GM19468 (cell line): ENCODE measurements around the gene TOM1L2.
"Not testable (repeated sequence)": the region's sequence is repeated elsewhere in the genome, so short reads cannot be mapped to it uniquely, and the experiment has no call there.

Source experiments
- ATAC-seq: cut with Tn5 transposase; IDR thresholded peaks from one replicate; pipeline ENCODE4 v1.9.1; 2021; ENCODE audit warnings: mild to moderate bottlenecking, moderate library complexity, moderate number of reproducible peaks; ENCODE audit not compliant: unreplicated experiment; ENCODE audit errors: extremely low read depth

Gene TOM1L2

DNA sequence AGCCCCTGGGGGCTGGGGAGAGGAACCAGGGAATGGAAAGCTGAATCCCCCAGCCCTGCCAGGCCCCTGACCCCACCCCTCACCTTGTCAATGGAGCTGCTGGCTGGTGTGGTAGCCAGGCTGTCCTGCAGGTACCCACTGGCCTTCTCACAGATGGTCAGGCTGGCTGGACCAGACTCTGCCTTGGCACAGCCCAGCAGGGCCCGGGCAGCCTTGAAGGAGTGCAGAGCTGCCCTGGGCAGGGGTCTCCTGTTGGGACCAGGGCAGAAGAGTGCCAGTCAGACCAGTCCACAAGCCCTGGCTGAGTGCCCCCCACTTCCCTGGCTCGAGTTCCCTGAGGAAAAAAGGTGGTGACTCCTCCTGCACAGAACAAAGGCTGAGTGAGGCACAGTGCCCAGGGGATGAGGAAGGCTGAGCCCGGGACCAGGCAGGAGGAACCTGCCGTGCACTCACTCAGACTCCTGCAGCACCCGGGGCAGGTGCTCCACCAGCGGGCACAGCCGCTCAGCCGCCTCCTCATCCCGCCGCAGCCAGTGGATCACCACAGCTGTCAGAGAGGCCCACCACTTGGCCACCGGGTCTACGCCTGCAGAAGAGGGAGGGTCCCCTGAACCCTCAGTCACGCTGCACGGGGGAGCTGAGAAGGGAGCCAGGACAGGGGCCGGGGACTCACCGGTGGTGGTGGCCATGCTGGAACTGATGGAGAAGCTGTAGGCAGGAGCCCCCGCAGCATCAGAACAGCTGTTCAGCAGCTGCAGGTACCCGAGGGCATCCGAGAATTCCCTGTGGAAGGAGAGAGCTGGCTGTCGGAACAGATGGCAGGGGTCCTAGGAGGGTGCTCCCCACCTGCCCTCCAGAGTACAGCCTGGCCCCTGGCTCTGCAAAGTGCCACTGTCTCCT lies 157.8 kb downstream of the TOM1L2 start:
- ATAC-seq: no peak

DNA sequence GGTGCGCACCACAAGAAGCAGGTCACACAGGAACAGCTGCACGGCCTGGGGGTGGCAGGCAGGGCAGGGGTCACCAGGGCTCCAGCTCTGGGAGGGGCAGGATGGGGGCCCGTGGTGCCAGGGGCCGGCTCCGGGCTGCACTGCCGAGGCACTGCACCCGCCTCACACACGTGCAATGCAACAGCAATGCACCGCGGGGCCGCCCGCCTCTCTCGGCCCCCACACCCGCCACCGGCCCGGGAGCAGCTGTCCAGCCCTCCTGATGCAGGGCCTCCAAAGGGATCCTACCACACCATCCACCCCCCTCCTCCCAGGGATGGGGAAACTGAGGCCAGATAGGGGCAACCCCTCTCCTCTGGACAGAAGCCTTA lies 158.5 kb downstream of the TOM1L2 start:
- ATAC-seq: no peak

DNA sequence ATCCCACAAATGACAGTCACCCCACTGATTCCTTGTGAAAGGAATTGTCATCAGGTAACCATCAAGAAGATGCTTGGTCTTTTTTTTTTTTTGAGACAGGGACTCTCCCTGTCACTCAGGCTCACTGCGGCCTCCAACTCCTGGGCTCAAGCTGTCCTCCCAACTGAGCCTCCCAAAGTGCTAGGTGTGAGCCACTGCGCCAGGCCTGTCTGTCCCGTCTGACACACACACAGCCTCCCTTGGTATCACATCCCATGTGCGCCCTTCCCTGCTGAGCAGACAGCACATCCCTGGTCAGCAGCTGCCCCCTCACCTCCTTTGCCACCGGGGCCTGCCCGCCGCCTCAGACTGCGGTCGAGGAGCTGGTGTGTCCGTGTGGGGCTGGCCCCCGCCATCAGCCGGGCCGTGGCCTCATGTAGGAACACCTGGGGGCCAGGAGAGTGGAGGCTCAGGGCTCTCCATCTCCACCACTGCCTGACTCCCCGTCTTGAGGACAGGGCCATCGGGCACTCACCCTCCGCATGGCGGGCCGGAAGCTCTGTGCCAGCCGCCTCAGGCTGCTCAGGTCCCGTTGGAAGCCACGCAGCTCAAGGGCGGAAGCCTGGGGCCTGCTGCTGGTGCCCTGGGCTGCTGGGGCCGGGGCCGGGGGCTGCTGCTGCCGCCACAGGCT lies 159.0 kb downstream of the TOM1L2 start:
- no peak for ATAC-seq

DNA sequence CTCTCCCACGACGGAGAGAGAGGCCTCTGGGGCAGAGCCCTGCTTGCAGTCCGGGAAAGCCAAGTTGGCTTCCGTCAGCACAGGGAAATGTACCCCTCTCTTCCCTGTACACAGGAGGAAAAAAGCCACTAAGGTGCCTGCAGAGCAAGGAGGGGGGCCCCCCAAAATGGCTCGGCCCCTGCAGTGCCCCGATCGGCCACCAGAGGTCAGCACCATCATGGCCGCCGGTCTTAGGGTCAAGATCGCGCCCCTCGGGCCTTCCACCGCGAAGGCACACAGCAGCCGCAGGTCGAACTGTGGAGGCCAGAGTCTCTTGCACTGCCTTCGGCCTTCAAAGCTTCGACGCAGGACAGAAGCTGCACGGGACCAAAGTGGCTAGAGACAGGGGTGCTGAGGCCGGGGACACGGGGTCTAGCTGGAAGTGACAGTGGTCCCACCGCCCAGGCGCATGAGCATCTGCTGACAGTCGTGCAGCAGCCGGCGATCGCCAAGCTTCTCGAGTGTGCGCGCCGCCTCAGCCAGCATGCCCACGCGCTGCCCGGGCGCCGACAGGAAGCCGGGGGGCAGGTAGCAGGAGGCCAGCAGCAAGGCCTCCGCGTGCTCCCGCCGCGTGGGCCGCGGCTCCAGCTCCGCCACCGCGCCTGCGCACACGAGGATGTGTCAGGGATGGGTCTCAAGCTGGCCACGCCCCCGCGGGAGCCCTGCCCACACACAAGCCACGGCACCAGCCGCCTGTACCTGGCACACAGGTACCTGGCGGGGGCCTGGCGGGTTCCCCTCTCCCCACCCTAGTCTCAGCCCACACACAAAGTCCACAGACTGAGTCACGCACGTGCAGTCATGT lies 159.8 kb downstream of the TOM1L2 start:
- no peak for ATAC-seq

DNA sequence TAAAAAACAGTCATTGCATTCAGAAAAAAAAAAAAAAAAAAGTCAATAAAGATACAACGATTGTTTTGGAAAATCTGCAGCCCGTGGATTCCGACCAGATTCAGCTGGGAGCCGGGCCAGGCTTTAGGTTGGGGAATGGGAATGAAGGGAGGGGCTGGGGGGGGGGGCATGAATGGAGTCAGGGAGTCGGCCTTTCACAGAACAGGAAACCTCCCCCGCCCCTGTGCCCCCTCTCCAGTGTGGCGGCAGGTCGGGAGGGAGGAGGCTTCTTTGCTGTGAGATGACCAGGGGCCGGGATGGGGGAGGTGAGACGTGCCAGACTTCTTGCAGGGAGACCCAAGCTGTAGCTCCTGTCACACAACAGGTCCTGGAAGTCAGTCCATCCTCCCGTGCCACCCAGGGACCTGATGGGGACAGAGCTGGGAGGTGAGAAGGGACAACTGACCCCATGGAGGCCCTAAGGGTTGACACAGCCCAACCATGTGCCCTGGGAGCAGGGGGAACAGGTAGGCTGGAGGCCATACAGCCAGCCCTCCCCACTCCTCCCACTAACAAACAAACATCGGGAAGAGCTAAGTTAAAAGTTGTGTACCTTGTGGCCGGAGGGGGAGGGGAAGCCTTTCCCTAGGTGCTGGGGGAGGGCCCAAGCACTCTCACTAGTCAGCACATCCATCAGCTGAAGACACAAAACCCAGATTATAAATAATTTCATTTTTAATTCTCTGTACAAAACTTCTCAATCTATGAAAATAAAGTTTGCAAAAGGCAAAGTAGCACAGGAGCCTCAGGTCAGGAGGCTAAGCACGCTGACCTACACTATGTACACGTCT lies 160.6 kb downstream of the TOM1L2 start:
- ATAC-seq: no peak

DNA sequence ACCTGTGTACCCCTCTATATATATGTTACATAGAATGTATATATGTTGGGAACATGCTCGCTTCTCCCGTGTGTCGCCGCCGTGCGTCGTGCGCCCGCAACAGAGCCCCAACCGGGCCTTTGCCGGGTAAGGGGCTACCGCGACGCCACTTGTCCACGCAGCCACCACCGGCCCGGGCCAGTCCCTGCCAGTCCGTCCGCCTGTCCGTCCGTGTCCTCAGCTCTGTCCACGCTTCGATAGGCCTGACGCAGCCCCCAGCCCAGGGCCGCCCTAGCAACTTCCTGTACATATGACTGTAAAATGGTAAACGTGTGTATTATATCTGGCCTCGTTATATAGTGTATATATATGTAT lies 161.3 kb downstream of the TOM1L2 start:
- no peak for ATAC-seq

DNA sequence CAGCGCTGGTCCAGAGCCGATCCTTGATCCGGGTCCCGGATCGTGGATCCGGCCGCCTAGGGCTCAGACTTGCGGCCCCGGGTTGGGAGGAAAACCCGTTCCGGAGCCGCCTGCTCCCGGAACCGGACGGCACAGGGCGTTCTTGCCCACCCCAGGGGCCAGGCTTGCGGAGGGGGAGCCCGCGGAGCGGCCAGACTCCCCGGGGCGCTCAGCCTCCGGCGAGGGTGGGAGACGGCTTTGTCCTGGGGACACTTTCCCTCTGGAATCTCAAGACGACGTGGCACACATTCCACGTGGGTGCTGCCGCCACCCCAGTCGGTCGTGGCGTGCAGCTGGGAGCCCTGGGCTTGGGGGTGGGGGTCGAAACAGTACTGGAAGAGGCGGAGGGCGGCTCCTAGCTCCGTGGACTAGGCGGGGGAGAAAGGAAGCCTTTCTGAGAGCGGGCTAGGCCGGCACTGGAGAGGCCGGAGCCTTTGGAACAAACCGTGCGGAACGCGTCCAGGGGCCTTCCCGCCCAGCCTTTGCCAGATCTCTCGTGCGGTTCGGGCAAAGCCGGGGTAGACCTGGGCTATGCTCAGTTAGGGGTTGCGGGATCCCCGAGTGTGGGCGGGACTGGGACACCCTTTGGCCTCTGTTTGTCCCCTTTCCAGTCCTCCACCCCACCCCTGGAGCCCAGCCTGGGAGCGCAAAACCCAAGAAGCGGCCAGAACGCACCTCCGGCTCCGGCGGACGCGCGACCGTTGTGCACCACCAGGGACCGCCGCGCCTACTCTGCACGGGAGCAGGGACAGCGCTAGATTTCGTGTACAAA lies 161.9 kb downstream of the TOM1L2 start:
- no peak for ATAC-seq

DNA sequence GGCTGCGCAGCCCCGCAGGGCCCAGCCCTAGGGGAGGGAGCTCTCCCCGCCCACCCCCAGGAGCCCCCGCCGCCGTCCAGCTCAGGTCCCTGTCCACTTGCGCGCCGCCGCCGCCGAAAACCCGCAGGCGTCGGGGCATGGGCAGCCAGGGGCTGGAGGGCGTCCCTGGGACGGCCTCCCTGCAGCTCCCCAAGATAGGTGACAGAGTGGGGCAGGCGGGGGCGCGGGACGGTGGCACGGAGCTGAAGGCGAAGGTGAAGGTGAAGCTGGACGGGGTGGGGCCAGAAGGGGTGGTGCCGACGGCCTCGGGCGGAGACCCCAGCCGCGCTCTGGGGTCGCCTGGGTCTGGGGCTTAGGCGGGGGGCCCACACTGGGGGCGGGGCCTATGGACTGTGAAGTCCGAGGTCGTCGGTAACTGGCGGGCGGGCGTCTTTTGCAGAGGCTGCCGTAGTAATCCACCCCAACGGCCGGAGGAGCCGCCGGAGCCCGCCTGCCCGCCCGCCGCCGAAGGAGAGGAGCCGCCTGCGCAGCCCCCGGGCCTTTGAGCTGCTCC lies 162.6 kb downstream of the TOM1L2 start:
- no peak for ATAC-seq

DNA sequence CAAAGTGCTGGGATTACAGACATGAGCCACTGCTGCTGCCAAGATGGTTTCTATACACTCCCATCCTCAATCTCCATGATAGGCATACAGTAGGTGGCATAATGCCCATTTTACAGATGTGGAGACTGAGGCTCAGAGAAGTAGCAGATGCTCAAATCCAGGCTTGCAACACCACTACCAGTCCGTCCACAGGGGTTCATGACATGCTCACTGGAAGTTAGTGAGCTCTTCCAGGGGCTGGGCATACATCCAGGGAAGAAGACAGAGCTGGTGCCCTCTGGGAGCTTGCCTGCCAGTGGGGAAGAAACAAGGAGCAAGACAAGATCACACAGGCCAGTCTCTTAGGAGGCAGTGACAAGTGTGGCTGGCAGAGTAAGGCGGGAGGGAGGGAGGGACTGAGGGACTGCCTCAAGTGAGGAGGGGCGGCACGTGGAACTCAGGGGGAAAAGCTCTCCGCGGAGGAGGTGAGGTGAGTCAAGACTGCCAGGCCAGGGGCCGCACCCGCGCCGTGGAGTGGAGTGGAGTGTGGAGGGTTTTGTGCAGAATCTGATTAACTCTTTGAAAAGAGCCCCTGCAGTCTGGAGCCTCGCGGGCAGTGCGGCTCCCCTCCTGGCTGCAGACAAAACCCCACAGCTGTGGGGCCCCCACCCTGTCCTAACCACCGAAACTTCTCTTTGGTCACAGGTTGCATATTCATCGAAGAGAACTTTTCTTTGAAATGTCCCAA lies 163.3 kb downstream of the TOM1L2 start:
- no peak for ATAC-seq

DNA sequence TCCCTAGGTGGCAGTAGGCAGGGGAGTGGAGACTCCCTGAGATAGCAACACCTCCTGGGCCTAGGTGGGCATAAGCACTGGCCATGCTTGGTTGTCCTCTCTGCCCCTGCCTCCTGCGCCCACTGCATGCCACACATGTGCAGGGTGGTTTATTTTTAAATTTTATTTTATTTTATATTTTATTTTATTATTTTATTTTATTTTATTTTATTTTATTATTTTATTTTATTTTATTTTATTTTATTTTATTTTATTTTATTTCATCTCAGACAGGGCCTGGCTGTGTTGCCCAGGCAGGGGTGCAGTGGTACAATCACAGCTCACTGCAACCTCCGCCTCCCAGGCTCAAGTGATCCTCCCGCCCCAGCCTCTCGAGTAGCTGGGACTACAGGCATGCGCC lies 164.0 kb downstream of the TOM1L2 start:
- not testable (repeated sequence) for ATAC-seq

DNA sequence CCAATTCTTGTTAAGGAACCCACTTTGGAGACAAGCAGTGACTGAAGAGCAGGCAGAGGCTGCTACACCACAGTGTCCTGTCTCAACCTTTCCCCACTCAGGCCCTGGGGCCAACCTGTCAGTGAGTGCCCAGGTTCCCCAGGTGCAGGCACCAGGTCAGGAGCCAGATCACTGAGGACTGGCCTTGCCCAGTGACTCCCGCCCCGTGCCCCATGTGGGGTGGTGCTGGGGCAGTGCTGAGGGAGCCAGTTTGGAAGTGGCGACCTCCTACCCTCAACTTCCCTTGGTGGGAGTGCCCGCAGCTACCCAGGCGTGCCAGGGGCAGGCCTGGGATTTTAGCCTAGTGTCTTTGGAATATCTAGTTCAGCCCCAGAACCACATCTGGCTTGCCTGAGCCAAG lies 164.8 kb downstream of the TOM1L2 start:
- ATAC-seq: no peak

DNA sequence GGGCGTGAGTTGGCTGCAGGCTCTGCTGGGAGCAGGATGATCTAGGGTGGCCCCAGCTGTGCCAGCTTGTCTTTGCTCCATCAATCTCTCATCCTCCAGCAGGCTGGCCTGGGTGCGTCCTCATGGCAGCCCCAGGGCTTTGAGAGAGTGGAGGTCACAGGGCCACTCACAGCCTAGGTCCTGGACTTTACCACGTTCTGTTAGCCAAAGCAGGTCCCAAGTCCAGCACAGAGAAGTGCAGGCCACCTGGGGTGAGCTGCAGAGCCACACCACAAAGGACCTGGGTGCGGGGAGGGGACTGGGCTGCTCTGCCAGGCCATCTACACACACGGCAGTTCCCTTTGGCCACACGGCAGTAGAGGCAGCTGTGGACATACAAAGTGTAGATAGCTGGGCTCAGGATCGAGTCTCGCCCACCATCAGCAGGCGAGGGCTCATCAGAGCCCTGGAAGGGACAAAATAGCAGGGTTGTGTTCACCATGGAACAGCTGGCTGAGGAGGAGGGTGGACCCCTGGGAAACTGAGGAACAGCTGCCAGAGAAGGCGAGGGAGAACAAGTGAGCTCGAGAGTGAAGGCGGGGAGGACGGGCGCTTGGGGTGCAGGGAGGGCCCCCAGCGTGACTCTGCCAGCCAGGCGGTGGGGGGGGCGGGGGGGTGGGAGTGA lies 165.5 kb downstream of the TOM1L2 start:
- no peak for ATAC-seq

DNA sequence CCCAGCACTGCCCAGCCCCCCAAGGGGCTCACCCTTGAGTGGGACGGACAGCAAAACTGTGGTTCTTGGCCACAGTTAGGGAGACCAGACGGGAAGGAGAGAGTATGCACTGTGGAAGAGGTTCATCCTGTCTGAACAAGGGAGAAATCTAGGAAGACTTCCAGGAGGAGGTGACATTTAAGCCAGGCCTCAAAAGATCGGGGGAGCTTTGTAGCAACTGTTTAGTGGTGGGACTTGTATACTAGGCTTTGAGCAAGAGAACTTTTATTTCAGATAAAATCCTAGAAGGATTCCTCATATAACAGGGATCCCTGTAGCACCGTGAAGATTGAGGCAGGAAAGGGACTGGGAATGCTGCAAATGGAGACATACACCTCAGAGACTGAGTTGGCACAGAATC lies 166.2 kb downstream of the TOM1L2 start:
- ATAC-seq: no peak

DNA sequence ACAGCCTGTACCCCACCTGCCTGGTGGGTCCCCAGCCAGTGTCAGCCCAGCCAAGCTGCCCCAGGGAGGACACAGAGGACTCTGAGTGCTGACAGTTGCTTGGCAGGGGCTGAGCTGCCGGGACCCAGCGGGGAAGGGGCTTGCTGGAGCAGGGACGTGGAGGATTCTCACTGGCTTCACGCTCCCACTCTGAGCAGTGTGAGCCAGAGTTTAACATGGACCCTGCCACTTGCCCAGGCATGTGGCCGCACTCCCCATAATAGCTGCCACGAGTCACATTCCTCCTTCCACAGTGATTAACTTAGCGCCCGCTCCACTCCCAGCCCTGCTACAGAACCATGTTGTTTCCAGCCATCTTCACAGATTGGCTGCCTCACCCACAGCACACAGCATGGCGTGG lies 166.6 kb downstream of the TOM1L2 start:
- ATAC-seq: no peak

DNA sequence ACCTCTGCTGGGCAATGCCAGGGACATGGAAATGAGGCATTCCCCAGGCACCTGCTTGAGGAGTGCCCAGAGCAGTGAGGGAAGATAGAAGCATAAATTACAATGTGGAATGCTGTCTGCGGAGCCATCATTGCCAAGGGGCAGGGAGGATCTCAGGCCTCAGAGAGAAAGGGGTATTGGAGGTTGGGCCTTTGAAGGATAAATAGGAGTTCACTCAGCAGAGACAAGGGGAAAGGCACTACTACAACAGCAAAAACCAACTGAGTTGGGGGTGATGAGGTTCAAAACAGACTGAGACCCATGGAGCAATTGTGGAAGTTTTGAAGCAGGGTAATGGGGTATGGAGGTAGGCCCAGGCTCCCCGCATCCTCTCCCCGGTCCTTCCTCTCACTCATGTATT lies 168.2 kb downstream of the TOM1L2 start:
- no peak for ATAC-seq

DNA sequence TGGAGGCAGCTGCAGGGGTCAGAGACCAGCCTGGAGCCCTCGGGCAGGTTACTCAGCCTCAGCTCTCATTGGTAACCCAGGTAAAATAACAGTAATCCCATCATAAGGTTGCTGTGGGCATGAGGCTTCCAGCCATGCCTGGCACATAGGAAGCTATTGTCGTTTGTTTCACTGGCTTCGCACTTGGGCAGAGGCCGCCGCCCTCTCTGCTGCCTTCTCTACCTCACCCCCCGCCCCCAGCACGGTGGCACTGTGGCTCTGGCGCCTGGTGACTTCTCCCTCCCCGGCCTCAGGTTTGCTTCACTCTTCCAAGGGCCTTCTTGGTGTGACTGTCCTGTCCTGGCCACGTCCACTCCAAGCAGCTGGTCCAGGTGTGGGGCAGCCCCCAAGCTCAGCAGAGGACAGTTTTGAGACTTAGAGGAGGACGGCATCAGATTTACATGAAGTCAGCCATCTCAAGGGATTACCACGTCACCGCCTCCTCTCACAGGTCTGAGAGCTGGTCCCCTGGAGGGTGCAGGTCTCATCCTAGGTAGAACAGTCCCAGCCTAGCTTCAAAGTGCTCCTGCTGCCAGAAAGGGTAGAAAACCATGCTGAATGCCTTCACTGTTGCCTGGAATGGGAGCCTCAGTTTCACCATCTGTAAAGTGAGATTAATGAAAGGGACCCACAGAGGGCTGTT lies 170.3 kb downstream of the TOM1L2 start:
- no peak for ATAC-seq

DNA sequence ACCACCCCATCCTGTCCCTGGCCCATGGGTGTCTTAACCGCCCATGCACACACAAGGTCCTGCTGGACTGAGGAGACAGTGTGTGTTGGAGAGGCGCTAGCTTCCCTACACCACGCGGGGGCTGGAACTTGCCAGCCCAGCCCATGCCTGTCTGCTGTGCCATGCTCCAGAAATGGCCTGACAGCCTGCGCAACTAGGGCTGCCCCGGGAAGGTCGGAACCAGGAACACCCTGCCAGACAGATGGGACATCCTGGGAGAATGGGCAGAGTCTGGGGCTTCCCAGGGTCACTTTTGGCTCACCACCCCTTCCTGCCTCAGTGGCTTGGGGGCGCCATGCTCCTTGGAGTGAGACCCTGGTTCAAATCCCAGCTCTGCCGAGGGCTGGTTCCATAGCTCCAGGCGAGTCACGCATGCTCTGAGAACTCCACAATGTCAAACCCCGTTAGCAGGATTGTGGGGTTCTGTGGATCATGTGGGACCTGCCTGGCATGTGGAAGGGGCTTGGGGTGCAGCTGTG lies 171.6 kb downstream of the TOM1L2 start:
- no peak for ATAC-seq
